ENCODE measurements around the gene HIVEP3.

Gene HIVEP3

GRCh38 chr1:41592451-41593125, 326.1 kb downstream of the HIVEP3 start:
- DNase-seq, result no peak

DNA sequence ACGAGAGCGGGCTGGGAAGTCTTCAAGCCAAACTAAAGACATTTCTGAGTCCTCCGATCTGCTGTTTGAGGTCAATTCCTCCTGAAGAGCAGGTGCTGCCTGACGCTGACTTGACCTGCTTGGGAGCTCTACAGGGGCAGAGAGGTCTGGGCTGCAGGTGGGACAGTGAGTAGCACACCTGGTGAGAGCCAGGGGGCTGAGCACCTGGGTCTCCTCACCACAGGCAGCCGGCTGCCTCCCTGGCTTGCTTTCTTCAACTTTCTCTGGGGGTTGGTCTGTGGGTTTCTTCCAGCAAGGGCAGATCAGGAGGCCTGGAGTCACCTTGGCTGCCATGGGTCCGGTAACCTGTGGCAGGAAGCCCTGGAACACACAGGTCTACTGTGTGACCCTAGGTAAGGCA, 326.8 kb downstream of the HIVEP3 start:
- no peak for DNase-seq

GRCh38 chr1:41590331-41590730, 328.4 kb downstream of the HIVEP3 start:
- DNase-seq, result no peak

DNA sequence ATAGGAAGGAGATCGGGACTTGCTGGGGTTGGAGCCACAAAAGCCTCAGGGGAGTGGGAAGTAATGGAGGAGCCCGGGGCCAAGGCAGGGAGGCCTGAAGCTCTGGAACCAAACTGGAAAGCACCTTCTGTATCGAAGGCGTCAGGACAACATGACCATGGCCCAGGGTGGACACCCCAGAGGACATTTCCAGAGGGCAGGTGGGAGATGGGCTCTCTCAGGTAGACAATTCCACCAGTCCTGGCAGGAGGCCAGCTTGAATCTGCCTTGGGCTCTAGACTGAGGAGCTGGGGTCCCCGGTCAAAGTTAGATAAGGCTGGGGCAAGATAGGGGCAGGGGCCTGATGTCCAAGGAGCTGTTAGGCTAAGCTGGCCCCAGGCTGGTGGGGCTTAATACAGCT, 329.3 kb downstream of the HIVEP3 start:
- DNase-seq, result no peak

DNA sequence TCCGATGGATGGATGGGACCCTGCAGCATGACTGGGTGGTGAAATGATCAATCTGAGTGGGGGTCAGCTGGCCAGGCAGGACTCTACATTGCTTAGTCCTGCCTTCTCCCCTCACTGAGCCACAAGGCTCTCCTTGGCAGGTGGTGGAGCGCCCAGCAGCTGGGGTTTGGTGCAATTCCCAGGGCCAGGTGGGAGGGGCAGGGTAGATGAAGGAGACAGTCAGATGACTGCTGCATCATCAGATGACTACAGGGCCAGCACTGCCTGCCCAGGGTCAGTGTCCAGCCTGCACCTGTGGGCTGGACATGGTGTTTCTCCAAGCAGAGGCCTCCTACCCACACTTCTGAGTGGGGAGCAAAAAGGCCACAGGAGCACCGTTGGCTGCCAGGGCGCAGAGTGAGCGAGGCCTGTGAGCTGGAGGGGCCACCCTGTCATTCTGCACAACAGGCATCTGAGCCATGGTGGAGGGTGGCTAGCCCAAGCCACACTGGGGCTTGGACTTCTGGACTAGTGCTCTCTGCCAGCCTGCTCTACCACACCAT, 330.3 kb downstream of the HIVEP3 start:
- no peak for DNase-seq

DNA sequence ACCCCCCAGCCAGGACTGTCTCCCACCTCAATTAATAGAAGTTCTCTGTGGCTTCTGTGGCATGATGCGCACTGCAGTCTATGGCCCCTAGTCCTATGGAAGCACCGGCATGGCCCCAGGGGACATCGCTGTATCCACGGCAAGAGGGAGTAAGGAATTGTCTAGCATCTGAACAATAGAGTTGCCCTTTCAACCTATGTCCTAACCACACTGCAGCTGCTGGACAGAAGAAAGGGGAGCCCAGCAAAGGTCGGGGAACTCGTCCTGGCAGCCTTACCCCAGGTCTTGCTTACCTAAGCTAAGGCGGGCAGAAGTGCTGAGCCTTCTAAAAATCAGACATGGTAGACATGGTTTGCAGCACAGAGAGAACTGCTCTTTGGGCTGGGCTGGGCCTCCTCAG, 330.9 kb downstream of the HIVEP3 start:
- no peak for DNase-seq

DNA sequence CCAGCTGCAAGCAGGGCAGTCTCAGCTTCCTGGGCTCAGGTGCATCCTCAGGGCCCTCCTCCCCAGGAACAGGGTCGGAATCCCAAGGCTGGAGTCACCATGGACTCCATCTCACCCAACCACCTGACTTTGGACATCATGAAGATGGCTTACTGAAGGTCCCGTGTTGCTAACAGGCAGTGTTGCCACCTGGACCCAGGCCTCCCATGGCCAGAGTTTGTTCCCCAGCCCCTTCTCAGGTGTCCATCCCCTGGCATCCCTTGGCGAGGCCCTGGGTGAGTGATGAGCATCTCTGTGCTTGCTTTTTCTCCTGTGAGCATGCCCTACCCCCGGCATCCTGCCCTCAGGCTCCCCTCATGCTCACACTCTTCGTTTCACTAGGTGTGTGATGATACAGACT, 332.5 kb downstream of the HIVEP3 start:
- no peak for DNase-seq

- DNase-seq, result no peak
These were observed 334.8 kb downstream of the HIVEP3 start for GRCh38 chr1:41583658-41584547.

- DNase-seq, result no peak
These were observed 335.7 kb downstream of the HIVEP3 start for GRCh38 chr1:41582851-41583657.

- DNase-seq, result no peak
These were observed 336.4 kb downstream of the HIVEP3 start for GRCh38 chr1:41582351-41582750.

- no peak for DNase-seq
These were observed 336.8 kb downstream of the HIVEP3 start for GRCh38 chr1:41582004-41582325.

GRCh38 chr1:41581216-41582003, 337.3 kb downstream of the HIVEP3 start:
- DNase-seq, result no peak

DNA sequence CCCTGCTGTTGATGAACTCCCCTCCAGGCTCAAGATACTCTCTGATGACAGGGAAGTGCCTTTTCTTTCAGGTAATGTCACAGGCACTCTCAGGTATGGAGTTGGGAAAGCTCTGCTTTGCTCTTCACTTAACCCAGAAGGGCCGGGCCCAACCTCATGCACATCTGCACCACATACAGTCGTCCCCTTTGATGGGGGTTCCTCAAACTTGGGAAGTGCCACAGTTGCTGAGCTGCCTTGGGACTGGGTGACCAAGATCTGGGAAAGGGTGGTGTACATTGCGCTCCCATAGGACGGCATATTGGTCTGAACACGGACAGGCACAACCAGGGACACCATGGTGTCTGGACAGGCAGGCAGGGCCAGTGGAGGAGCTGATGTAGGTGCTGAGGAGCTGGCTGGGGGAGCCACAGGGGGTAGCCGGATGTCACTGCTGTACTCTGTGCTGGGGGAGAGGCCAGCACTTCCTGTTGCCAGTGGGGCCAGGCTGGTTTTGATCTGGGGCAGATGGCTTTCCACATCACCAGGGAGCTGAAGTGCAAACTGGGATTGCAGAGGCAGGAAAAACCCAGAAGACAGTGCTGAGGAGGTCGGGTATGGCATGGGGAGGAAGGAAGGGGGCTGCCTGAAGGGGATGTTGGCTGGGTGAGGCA, 338.1 kb downstream of the HIVEP3 start:
- DNase-seq, result no peak

- peak; percentile 24 for DNase-seq
These were observed 338.7 kb downstream of the HIVEP3 start for GRCh38 chr1:41580021-41580420.

- peak; percentile 31 for DNase-seq
These were observed 339.9 kb downstream of the HIVEP3 start for GRCh38 chr1:41578712-41579335.

DNA sequence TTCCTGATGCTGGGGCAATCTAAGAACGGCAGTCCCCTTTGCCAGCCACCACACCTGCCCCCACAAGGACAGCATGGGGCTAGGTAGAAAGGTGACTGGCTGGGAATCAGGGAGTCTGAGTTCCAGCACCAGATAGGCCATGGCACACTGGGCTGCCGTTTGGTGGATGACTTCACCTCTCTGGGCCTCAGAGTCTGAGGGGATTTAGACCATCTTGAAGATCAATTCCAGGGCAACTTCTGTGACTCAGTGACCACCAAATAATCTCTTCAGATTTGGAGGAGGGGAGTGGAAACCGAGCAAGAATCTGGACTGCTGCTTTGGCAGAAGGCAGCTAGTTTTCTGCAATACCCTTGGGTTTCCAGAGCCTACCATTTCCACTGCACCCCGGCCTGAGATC, 342.1 kb downstream of the HIVEP3 start:
- DNase-seq, result no peak

DNA sequence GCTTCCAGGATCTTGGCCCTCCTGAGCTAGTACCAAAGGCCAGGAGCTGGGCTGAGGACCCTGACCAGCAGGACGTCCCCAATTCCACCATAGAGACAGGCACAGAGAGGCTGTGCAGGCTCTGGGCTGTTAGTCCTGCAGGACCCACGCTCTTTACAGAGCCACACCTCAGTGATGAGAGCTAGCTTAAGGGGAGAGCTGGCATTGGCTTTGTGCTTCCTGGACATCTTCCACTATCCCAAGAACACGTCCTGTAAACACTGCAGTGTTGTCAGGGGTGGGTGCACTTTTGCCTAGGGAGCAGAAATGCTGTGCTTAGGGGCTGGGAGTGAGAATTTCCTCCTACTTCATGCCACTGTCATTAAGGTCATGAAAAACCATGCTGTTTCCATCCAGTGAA, 342.5 kb downstream of the HIVEP3 start:
- no peak for DNase-seq

- DNase-seq, result no peak
These were observed 343.9 kb downstream of the HIVEP3 start for GRCh38 chr1:41574842-41575241.

DNA sequence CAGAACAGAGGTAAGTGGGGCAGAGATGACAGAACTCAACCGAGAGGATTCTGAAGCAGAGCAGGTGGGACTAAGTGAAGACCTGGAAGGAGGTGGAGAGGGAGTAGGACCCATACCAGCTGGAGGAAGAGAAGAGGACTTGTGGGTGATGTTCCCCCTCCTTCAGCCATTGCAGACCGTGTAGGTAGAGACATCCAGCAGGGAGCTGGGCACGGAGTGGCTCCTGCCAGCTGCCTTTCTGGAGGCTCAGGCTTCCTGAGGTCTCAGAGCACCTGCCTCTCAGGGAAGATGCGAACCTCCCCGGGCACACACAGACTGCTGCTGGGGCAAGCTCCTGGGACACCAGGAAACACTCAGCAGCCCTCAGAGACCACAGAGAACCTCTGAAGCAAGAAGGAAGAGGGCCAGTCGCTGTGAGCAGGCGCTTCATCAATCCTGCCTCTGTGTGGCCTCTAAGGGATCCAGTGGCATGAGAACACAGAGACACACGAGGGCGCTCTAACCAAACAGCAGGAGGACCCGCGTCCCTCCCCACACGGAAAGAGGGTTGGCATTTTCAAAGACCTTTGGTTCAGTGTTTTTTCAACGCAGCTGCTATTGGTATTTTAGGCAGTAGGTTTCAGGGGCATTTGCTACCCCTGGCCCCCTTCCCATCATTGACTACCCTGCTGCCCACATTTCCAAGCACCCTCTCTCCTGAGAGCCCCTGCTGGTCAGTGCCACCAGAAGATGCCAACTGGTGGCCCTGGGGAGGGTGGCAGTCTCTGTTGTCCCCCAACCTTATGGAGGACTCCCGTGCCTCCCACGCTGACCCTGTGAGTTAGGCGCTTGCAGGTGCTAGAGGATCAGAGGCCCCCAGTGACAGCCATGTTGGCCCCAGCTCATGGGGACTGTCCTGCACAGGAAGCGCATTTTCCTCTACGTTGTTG, 344.7 kb downstream of the HIVEP3 start:
- DNase-seq, result peak; percentile 96

GRCh38 chr1:41573194-41573593, 345.5 kb downstream of the HIVEP3 start:
- no peak for DNase-seq
